ENCODE measurements around the gene MAGI2. TPM values are rescaled to one million over a fixed set of nuclear protein-coding genes. Genes with fewer than 3 reads are reported as not detected.
"Not testable (repeated sequence)": the region's sequence is repeated elsewhere in the genome, so short reads cannot be mapped to it uniquely, and the experiment has no call there.

The MAGI2 gene
- total RNA-seq, 1 donor from 2014 or later, result 0.05 TPM

GRCh38 chr7:78326189-78326588 is 1127.3 kb downstream of the MAGI2 start:
- intact Hi-C loops (cut with micrococcal nuclease), result no loop called here

- intact Hi-C loops (cut with micrococcal nuclease), result no loop called here
These were observed 1130.3 kb downstream of the MAGI2 start for GRCh38 chr7:78323118-78323517.

- intact Hi-C loops (cut with micrococcal nuclease), result not testable (repeated sequence)
These were observed 1131.2 kb downstream of the MAGI2 start for GRCh38 chr7:78322231-78322630.

- intact Hi-C loops (cut with micrococcal nuclease), result no loop called here
These were observed 1136.1 kb downstream of the MAGI2 start for GRCh38 chr7:78317371-78317770.

- intact Hi-C loops (cut with micrococcal nuclease), result no loop called here
These were observed 1137.4 kb downstream of the MAGI2 start for GRCh38 chr7:78316110-78316509.

GRCh38 chr7:78315119-78315518 is 1138.3 kb downstream of the MAGI2 start:
- intact Hi-C loops (cut with micrococcal nuclease), result no loop called here

GRCh38 chr7:78311181-78311580 is 1142.3 kb downstream of the MAGI2 start:
- intact Hi-C loops (cut with micrococcal nuclease), result no loop called here

GRCh38 chr7:78307892-78308291 is 1145.6 kb downstream of the MAGI2 start:
- intact Hi-C loops (cut with micrococcal nuclease), result no loop called here

GRCh38 chr7:78306634-78307033 is 1146.8 kb downstream of the MAGI2 start:
- intact Hi-C loops (cut with micrococcal nuclease), result no loop called here

GRCh38 chr7:78301407-78301806 is 1152.1 kb downstream of the MAGI2 start:
- intact Hi-C loops (cut with micrococcal nuclease), result no loop called here

- intact Hi-C loops (cut with micrococcal nuclease), result no loop called here
These were observed 1154.4 kb downstream of the MAGI2 start for GRCh38 chr7:78299088-78299487.

- intact Hi-C loops (cut with micrococcal nuclease), result no loop called here
These were observed 1156.7 kb downstream of the MAGI2 start for GRCh38 chr7:78296644-78297371.

GRCh38 chr7:78296046-78296597 is 1157.3 kb downstream of the MAGI2 start:
- intact Hi-C loops (cut with micrococcal nuclease), result no loop called here

GRCh38 chr7:78289471-78289870 is 1164.0 kb downstream of the MAGI2 start:
- intact Hi-C loops (cut with micrococcal nuclease), result not testable (repeated sequence)

- intact Hi-C loops (cut with micrococcal nuclease), result no loop called here
These were observed 1168.5 kb downstream of the MAGI2 start for GRCh38 chr7:78284945-78285344.

GRCh38 chr7:78280276-78280675 is 1173.2 kb downstream of the MAGI2 start:
- intact Hi-C loops (cut with micrococcal nuclease), result no loop called here

- intact Hi-C loops (cut with micrococcal nuclease), result no loop called here
These were observed 1174.0 kb downstream of the MAGI2 start for GRCh38 chr7:78279457-78279856.

- intact Hi-C loops (cut with micrococcal nuclease), result no loop called here
These were observed 1174.4 kb downstream of the MAGI2 start for GRCh38 chr7:78279032-78279431.

- intact Hi-C loops (cut with micrococcal nuclease), result no loop called here
These were observed 1186.3 kb downstream of the MAGI2 start for GRCh38 chr7:78267141-78267540.

GRCh38 chr7:78265486-78265885 is 1188.0 kb downstream of the MAGI2 start:
- intact Hi-C loops (cut with micrococcal nuclease), result no loop called here

GRCh38 chr7:78265071-78265470 is 1188.4 kb downstream of the MAGI2 start:
- intact Hi-C loops (cut with micrococcal nuclease), result no loop called here

GRCh38 chr7:78264105-78264504 is 1189.4 kb downstream of the MAGI2 start:
- intact Hi-C loops (cut with micrococcal nuclease), result no loop called here

- intact Hi-C loops (cut with micrococcal nuclease), result no loop called here
These were observed 1191.7 kb downstream of the MAGI2 start for GRCh38 chr7:78261739-78262138.
